Measurements from ENCODE around the gene OLFM2.
"Not testable (repeated sequence)": the region's sequence is repeated elsewhere in the genome, so short reads cannot be mapped to it uniquely, and the experiment has no call there.

OLFM2 gene

DNA sequence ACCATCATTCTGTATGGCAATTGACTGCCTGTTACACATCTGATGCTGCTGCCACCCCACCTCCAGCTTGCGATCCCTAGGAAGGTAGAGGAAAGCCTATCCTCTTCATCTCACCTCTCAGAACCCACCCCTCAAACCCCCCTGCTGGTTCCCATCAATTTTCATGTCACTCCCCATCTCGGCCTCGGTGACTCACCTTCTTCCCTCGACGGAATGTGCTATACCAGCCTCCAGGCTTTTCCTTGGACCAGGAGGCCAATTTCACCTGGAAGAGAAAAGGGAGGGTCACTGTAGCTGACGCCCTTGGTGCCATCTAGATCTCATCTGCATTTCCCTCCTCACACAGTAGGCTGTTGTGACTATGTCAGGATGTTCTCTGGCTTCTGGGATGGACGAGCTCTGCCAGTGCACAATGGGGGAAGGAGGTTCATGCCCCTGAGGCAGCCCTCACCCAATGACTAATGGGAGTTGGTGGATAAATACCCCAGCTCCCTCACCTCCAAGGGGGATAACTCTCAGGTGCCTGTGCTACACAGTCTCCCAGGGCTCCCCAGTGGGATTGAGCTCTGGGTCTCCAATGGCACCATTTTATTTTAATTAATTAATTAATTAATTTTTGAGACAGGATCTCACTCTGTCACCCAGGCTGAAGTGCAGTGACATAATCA, 26.4 kb upstream of the OLFM2 start:
- H3K9ac ChIP-seq (ENCODE audit: low read depth, low read length), result no peak overlapping the region
- H3K4me3 ChIP-seq (ENCODE audit: low read depth, low read length), result no peak overlapping the region
- peaks cover 12% of the 10 kb centered on the region for H3K27me3 ChIP-seq (ENCODE audit: control insufficient read depth, insufficient read depth, low read length)

DNA sequence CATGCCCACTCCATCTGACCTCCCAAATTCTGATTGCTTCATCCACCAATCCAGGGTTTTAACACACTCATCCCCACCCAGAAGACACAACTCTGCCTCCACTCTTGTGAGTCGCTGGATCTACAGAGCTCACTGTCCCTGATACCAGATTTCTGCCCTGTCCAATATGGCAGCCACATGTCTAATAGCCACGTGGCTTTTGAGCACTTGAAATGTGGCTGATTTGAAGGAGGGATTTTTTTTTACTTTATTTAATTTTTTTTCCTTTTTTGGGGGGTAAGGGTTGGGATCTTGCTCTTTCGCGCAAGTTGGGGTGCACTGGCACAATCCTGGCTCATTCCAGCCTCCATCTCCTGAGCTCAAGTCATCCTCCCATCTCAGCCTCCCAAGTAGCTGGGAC, 24.8 kb upstream of the OLFM2 start:
- peaks cover 7% of the 10 kb centered on the region for H3K27me3 ChIP-seq (ENCODE audit: control insufficient read depth, insufficient read depth, low read length)
- no peak overlapping the region for H3K4me3 ChIP-seq (ENCODE audit: low read depth, low read length)
- H3K36me3 ChIP-seq (ENCODE audit: control insufficient read depth, insufficient read depth, low read length), result no peaks in the 10 kb centered on the region
- 0 out of 2 replicates have a peak, but pooled peaks cover 6% of the 10 kb centered on the region for H3K4me1 ChIP-seq (ENCODE audit: control insufficient read depth, insufficient read depth, low read length)
- H3K27ac ChIP-seq (ENCODE audit: low read depth, low read length), result no peak overlapping the region
- no peaks in the 10 kb centered on the region for H3K9me3 ChIP-seq (ENCODE audit: control insufficient read depth, insufficient read depth, low read length)
- H3K9ac ChIP-seq (ENCODE audit: low read depth, low read length), result no peak overlapping the region

More for the DNA sequence above, 26.4 kb upstream of the OLFM2 start:
- Histone ChIP-seq H3K36me3 (ENCODE audit: control insufficient read depth, insufficient read depth, low read length) (no peaks in the 10 kb centered on the region), H3K27ac (ENCODE audit: low read depth, low read length) (no peak overlapping the region), H3K4me1 (ENCODE audit: control insufficient read depth, insufficient read depth, low read length) (peaks cover 9% of the 10 kb centered on the region; the same call in 1 of the 2 replicates), H3K9me3 (ENCODE audit: control insufficient read depth, insufficient read depth, low read length) (no peaks in the 10 kb centered on the region)

DNA sequence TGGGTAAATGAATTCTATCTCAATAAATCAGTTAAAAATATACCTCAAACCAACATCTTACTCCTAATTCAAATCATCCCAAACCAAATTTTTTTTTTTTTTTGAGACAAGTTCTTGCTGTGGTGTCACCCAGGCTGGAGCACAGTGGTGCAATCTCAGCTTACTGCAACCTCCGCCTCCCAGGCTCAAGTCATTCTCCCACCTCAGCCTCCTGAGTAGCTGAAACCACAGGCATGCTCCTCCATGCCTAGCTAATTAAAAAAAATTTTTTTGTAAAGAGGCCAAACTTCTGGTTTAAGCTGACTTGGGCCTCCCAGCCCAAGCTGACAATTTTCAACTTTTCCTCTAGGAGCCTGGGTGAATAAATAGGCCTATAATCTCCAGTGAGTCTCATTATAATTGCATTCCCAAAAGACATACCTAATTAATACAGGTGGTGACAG, 22.1 kb upstream of the OLFM2 start:
- H3K9ac ChIP-seq (ENCODE audit: low read depth, low read length), result no peak overlapping the region
- H3K4me3 ChIP-seq (ENCODE audit: low read depth, low read length), result no peak overlapping the region
- H3K36me3 ChIP-seq (ENCODE audit: control insufficient read depth, insufficient read depth, low read length), result no peaks in the 10 kb centered on the region
- no peaks in the 10 kb centered on the region for H3K9me3 ChIP-seq (ENCODE audit: control insufficient read depth, insufficient read depth, low read length)
- no peak overlapping the region for H3K27ac ChIP-seq (ENCODE audit: low read depth, low read length)
- no peaks in the 10 kb centered on the region for H3K27me3 ChIP-seq (ENCODE audit: control insufficient read depth, insufficient read depth, low read length)
- 0 out of 2 replicates have a peak, but pooled peaks cover 6% of the 10 kb centered on the region for H3K4me1 ChIP-seq (ENCODE audit: control insufficient read depth, insufficient read depth, low read length)

DNA sequence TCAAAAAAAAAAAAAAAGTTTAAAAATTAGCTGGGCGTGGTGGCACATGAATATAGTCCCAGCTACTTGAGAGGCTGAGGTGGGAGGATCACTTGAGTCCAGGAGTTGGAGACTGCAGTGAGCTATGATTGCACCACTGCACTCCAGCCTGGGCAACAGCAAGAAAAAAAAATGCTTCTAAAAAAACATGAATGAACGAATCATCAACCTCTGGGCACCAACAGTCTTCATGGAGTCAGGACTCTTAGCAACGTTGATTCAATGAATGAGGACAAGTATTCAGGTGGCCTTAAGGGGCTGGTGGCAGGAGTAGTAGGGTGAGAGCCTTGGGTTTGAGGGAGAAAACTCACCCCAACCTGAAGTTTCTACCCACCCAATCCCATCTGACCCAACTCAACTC, 20.6 kb upstream of the OLFM2 start:
- H3K27ac ChIP-seq (ENCODE audit: low read depth, low read length), result no peak overlapping the region
- no peaks in the 10 kb centered on the region for H3K36me3 ChIP-seq (ENCODE audit: control insufficient read depth, insufficient read depth, low read length)
- H3K27me3 ChIP-seq (ENCODE audit: control insufficient read depth, insufficient read depth, low read length), result no peaks in the 10 kb centered on the region

DNA sequence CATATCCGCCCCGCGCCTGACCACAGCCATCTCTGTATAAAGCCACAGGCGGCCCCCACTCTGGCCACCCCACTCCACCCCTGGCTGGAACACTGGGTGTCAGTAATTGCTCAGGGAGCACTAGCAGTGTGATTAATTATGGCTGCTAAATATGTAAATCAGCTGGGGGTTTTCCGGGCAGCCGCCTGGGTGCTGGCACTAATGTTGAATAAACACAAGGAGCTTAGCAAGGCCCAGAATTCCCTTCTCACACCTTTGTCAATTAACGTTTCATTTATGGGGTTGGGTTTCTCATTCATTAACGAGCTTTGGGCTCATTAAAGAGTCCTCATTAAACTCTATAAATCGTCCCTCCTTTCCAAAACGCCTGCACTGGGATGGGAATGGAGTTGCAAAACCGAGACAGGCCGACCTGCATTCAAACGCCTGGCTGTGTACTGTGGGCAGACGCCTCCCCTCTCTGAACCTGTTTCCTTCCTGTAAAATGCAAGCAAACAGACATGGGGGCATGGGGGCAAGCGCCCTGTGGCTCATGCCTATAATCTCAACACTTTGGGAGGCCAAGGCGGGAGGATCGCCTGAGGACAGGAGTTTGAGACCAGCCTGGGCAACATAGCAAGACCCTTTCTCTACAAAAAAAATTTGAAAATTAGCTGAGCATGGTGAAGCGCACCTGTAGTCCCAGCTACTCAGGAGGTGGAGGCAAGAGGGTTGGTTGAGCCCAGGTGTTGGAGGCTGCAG, 17.7 kb upstream of the OLFM2 start:
- no peak overlapping the region for H3K4me3 ChIP-seq (ENCODE audit: low read depth, low read length)
- no peaks in the 10 kb centered on the region for H3K27me3 ChIP-seq (ENCODE audit: control insufficient read depth, insufficient read depth, low read length)
- H3K36me3 ChIP-seq (ENCODE audit: control insufficient read depth, insufficient read depth, low read length), result no peaks in the 10 kb centered on the region
- H3K27ac ChIP-seq (ENCODE audit: low read depth, low read length), result no peak overlapping the region
- no peak overlapping the region for H3K9ac ChIP-seq (ENCODE audit: low read depth, low read length)
- H3K4me1 ChIP-seq (ENCODE audit: control insufficient read depth, insufficient read depth, low read length), result peaks cover 9% of the 10 kb centered on the region
- no peaks in the 10 kb centered on the region for H3K9me3 ChIP-seq (ENCODE audit: control insufficient read depth, insufficient read depth, low read length)

More for the DNA sequence above, 20.6 kb upstream of the OLFM2 start:
- H3K9ac ChIP-seq (ENCODE audit: low read depth, low read length), result no peak overlapping the region
- peaks cover 13% of the 10 kb centered on the region for H3K4me1 ChIP-seq (ENCODE audit: control insufficient read depth, insufficient read depth, low read length)
- H3K9me3 ChIP-seq (ENCODE audit: control insufficient read depth, insufficient read depth, low read length), result no peaks in the 10 kb centered on the region
- no peak overlapping the region for H3K4me3 ChIP-seq (ENCODE audit: low read depth, low read length)

DNA sequence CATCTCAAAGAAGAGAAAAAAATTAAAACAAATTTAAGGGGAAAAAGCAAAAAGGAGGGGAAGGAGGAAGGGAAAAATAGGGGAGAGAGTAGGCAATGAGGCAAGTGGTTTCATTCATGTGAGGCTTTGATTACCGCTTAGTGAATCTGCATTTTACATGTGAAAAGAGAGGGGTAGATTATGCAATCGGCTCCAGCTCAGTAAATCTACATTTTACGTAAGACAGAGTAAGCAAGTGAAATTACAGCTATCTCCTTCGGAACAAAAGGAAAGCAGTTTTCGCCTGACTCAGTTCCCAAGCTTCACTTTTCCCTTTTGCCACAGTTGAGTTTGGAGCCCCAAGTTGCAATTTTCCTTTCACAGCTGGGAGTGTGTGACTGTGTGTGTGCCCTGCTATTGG, 16.0 kb upstream of the OLFM2 start:
- Histone ChIP-seq H3K36me3 (ENCODE audit: control insufficient read depth, insufficient read depth, low read length) (no peaks in the 10 kb centered on the region), H3K27ac (ENCODE audit: low read depth, low read length) (peak overlapping the region; percentile 67), H3K9me3 (ENCODE audit: control insufficient read depth, insufficient read depth, low read length) (no peaks in the 10 kb centered on the region), H3K4me1 (ENCODE audit: control insufficient read depth, insufficient read depth, low read length) (peaks cover 9% of the 10 kb centered on the region), H3K9ac (ENCODE audit: low read depth, low read length) (no peak overlapping the region; the same call in 1 of the 2 replicates), H3K27me3 (ENCODE audit: control insufficient read depth, insufficient read depth, low read length) (no peaks in the 10 kb centered on the region), H3K4me3 (ENCODE audit: low read depth, low read length) (no peak overlapping the region)

DNA sequence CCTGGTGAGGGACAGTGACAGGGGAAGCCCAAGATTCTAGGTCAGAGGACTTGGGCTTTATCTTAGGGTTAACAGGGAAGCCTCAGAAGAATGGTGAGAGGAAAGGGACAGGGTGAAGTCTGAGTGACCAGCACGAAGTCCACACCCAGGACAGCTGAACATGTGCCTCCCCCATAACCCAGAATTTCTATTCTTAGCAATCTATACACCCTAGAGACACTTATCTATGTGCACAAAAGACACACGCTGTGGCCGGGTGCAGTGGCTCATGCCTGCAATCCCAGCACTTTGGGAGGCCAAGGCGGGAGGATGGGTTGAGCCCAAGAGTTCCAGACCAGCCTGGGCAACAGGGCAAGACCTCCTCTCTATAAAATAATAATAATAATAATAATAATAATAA, 11.1 kb upstream of the OLFM2 start:
- H3K27ac ChIP-seq (ENCODE audit: low read depth, low read length), result no peak overlapping the region
- H3K4me3 ChIP-seq (ENCODE audit: low read depth, low read length), result no peak overlapping the region
- H3K9me3 ChIP-seq (ENCODE audit: control insufficient read depth, insufficient read depth, low read length), result no peaks in the 10 kb centered on the region
- no peak overlapping the region for H3K9ac ChIP-seq (ENCODE audit: low read depth, low read length)
- no peaks in the 10 kb centered on the region for H3K27me3 ChIP-seq (ENCODE audit: control insufficient read depth, insufficient read depth, low read length)
- H3K36me3 ChIP-seq (ENCODE audit: control insufficient read depth, insufficient read depth, low read length), result no peaks in the 10 kb centered on the region
- peaks cover 14% of the 10 kb centered on the region for H3K4me1 ChIP-seq (ENCODE audit: control insufficient read depth, insufficient read depth, low read length)

DNA sequence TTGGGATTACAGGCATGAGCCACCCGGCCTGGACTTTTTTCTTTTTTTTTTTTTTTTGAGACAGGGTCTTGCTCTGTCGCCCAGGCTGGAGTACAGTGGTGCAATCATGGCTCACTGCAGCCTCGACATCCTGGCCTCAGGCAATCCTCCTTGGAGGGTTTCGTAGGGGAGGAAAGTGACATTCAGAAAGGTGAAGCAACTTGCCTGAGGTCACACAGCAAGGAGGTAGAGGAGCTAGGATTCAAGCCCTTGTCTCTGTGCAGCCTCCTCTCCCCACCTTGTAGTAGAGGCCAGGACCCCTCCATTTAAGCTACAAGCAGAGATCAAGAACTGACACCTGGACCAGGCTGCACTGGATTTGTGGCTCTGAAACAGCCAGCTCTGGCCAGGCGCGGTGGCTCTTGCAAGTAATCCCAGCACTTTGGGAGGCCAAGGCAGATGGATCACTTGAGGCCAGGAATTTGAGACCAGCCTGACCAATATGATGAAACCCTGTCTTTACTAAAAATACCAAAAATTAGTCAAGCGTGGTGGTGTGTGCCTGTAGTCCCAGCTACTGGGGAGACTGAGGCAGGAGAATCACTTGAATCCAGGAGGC, 10.3 kb upstream of the OLFM2 start:
- not testable (repeated sequence) for H3K9me3 ChIP-seq (ENCODE audit: control insufficient read depth, insufficient read depth, low read length); H3K27me3 ChIP-seq (ENCODE audit: control insufficient read depth, insufficient read depth, low read length); H3K27ac ChIP-seq (ENCODE audit: low read depth, low read length); H3K36me3 ChIP-seq (ENCODE audit: control insufficient read depth, insufficient read depth, low read length); H3K4me1 ChIP-seq (ENCODE audit: control insufficient read depth, insufficient read depth, low read length); H3K4me3 ChIP-seq (ENCODE audit: low read depth, low read length); H3K9ac ChIP-seq (ENCODE audit: low read depth, low read length)

DNA sequence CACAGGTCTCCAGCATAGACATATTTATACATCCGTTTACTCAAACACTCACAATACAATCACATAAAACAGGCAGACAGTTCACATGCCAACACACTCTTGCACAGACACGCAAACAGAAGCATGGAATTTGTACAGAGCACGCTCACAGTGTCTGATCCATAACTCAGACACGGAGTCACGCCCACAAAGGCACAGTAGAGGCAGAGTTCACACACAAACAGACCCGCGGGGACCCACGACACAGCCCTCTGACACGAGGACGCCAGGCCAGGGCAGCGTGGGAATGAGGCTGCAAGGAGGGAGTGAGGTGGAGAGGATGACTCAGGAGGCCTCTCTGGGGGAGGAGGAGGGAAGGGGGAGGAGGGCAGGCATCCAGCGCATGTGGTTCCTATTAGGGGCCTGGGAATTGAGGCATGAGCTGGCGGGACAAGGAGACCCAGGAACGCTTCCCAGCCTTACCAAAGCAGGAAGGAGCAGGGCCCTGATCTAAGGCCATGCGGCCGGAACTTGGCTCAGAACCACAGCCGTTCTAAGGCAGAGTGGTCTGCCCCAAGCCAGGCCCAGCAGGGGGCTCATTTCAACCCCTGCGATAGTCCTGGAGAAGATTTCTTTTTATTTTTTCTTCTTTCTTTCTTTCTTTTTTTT, 9.1 kb upstream of the OLFM2 start:
- H3K36me3 ChIP-seq (ENCODE audit: control insufficient read depth, insufficient read depth, low read length), result no peaks in the 10 kb centered on the region
- H3K4me3 ChIP-seq (ENCODE audit: low read depth, low read length), result no peak overlapping the region
- H3K9ac ChIP-seq (ENCODE audit: low read depth, low read length), result no peak overlapping the region
- no peaks in the 10 kb centered on the region for H3K27me3 ChIP-seq (ENCODE audit: control insufficient read depth, insufficient read depth, low read length)
- peaks cover 7% of the 10 kb centered on the region; the same call in 1 of the 2 replicates for H3K9me3 ChIP-seq (ENCODE audit: control insufficient read depth, insufficient read depth, low read length)
- H3K27ac ChIP-seq (ENCODE audit: low read depth, low read length), result no peak overlapping the region
- H3K4me1 ChIP-seq (ENCODE audit: control insufficient read depth, insufficient read depth, low read length), result peaks cover 7% of the 10 kb centered on the region; the same call in 1 of the 2 replicates

DNA sequence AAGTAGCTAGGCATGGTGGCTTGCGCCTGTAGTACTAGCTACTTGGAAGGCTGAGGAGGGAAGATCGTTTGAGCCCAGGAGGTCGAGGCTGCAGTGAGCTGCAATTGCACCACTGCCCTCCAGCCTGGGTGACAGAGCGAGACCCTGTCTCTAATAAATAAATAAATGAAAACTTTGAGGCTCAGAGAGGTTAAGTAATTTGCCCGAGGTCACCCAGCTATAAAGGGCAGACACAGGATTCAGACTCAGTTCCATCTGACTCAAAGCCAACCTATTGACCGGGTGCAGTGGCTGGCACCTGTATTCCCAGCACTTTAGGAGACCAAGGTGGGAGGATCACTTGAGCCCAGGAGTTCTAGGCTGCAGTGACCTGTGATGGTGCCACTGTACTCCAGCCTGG, 7.4 kb upstream of the OLFM2 start:
- Histone ChIP-seq H3K36me3 (ENCODE audit: control insufficient read depth, insufficient read depth, low read length) (no peaks in the 10 kb centered on the region), H3K27ac (ENCODE audit: low read depth, low read length) (no peak overlapping the region), H3K9ac (ENCODE audit: low read depth, low read length) (no peak overlapping the region), H3K4me3 (ENCODE audit: low read depth, low read length) (no peak overlapping the region), H3K9me3 (ENCODE audit: control insufficient read depth, insufficient read depth, low read length) (peaks cover 7% of the 10 kb centered on the region; the same call in 1 of the 2 replicates), H3K4me1 (ENCODE audit: control insufficient read depth, insufficient read depth, low read length) (peaks cover 7% of the 10 kb centered on the region; the same call in 1 of the 2 replicates), H3K27me3 (ENCODE audit: control insufficient read depth, insufficient read depth, low read length) (no peaks in the 10 kb centered on the region)
